Rectal smooth muscle tissue (tissue), 1 donor: ENCODE measurements around the gene BBLN.

ENCODE experiments used
- H3K27ac ChIP-seq: one replicate; pipeline ENCODE4 v1.7.0; 2013; ENCODE audit warnings: low read depth, low read length, inconsistent platforms
- H3K27me3 ChIP-seq: one replicate; pipeline ENCODE4 v1.7.0; 2013; ENCODE audit warnings: low read length; ENCODE audit not compliant: control insufficient read depth, insufficient read depth
- H3K36me3 ChIP-seq: one replicate; pipeline ENCODE4 v1.7.0; 2013; ENCODE audit warnings: low read length; ENCODE audit not compliant: control insufficient read depth, insufficient read depth
- H3K4me1 ChIP-seq: one replicate; pipeline ENCODE4 v1.7.0; 2013; ENCODE audit warnings: low read length; ENCODE audit not compliant: control insufficient read depth, insufficient read depth
- H3K4me3 ChIP-seq: one replicate; pipeline ENCODE4 v1.7.0; 2013; ENCODE audit warnings: low read length
- H3K9ac ChIP-seq: one replicate; pipeline ENCODE4 v1.7.0; 2013; ENCODE audit warnings: low read length

The BBLN gene

GRCh38 chr9:128211186-128211980 is 51.3 kb downstream of the BBLN start:
- Histone ChIP-seq H3K27ac (no peak overlapping the region), H3K36me3 (no peaks in the 10 kb centered on the region), H3K9ac (no peak overlapping the region), H3K27me3 (no peaks in the 10 kb centered on the region), H3K4me1 (peaks cover 1% of the 10 kb centered on the region), H3K4me3 (no peak overlapping the region)

DNA sequence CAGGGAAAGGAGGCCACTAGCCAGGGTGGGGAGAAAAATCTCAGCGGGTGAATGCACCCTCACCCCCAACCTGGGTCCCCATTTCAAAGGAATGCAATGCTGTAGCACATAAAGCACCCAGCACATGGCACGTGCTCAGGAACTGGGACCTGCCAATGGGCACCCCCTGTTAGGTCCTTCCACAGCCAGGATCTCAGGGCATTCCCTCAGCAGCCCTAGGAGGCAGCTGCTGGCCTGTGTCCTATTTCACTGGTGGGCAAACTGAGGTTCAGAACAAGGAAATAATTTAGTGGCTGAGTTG is 51.9 kb downstream of the BBLN start:
- H3K9ac ChIP-seq, result no peak overlapping the region
- H3K27ac ChIP-seq, result no peak overlapping the region
- no peaks in the 10 kb centered on the region for H3K36me3 ChIP-seq
- H3K4me1 ChIP-seq, result peaks cover 2% of the 10 kb centered on the region
- H3K27me3 ChIP-seq, result no peaks in the 10 kb centered on the region
- no peak overlapping the region for H3K4me3 ChIP-seq
